ENCODE results near the gene EIF3D. TPM values are rescaled to one million over a fixed set of nuclear protein-coding genes. Genes with fewer than 3 reads are reported as not detected.

Gene EIF3D
- total and polyA plus RNA-seq, 7 experiments from 2014 or later: 163 to 257 (median 222) TPM

DNA sequence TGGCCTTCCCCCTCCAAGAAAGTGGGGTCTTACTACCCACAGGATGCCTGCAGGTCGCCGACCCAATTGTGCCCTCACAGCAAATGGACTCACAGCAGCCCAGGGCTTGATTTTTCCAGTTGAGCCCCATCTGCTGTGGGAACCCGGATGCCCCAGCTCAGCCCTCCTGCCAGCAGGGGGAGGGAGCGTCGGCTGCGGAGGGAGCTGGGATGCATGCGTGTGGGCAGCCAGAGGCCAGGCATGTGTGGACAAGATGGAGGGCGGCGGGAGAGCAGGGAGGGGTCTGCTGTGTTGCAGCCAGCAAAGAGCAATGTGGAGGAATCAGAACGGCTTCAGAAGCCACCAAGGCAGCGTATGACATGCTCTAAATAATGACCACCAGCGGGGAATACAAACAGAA is 41.0 kb upstream of the EIF3D start:
- Mint-ChIP-seq H3K27ac (no peak overlapping the region), H3K36me3 (no peaks in the 10 kb centered on the region), H3K27me3 (peaks cover 5 to 30% (median 12%) of the 10 kb centered on the region in 5 donors), H3K9me3 (peaks cover 0 to 1% (median 0%) of the 10 kb centered on the region in 11 donors), H3K4me3 (no peak overlapping the region), H3K4me1 (peaks cover 0 to 2% (median 0%) of the 10 kb centered on the region in 7 donors)
- intact Hi-C loops (cut with micrococcal nuclease): no loop called here
- ATAC-seq: no peak
- ChIA-PET CTCF (no interaction called here), POLR2A (no interaction called here)
- no peaks in the 10 kb centered on the region for H3K27me3 ChIP-seq (ENCODE audit: control insufficient read depth in 2 of 2, insufficient read depth in 2 of 2, low read length in 2 of 2)
- no peak overlapping the region for H3K27ac ChIP-seq (ENCODE audit: low read depth, low read length)
- no peaks in the 10 kb centered on the region for H3K4me1 ChIP-seq (ENCODE audit: control insufficient read depth in 2 of 2, insufficient read depth in 2 of 2, low read length in 2 of 2)
- no peak for DNase-seq
- no peak overlapping the region for H3K4me3 ChIP-seq (ENCODE audit: low read length)
- H3K36me3 ChIP-seq (ENCODE audit: control insufficient read depth in 2 of 3, insufficient read depth in 3 of 3, low read length in 3 of 3): no peaks in the 10 kb centered on the region
- no peaks in the 10 kb centered on the region for H3K9me3 ChIP-seq (ENCODE audit: control insufficient read depth in 2 of 3, low read length in 3 of 3)

DNA sequence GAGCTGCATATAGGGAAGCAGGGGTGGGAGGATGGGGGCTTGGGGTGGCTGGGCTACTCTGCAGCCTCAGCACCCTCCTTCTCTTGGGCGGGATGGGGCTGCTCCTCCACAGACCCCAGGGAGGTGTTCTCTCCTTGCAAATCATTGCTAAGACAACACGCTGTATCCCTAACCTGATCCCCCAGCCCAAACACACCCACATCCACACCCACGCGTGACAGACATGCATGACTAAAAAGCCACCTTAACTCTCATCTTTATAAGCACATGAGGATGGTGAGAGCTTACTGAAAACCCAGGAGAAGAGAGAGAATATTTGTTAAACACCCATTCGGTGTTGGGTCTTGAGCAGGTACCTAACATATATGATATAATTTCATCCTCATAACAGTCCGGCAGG is 39.9 kb upstream of the EIF3D start:
- peaks cover 0 to 3% (median 0%) of the 10 kb centered on the region in 7 donors for H3K4me1 Mint-ChIP-seq
- Histone ChIP-seq H3K27me3 (ENCODE audit: control insufficient read depth in 2 of 2, insufficient read depth in 2 of 2, low read length in 2 of 2) (no peaks in the 10 kb centered on the region), H3K9me3 (ENCODE audit: control insufficient read depth in 2 of 3, low read length in 3 of 3) (no peaks in the 10 kb centered on the region), H3K4me1 (ENCODE audit: control insufficient read depth in 2 of 2, insufficient read depth in 2 of 2, low read length in 2 of 2) (no peaks in the 10 kb centered on the region), H3K36me3 (ENCODE audit: control insufficient read depth in 2 of 3, insufficient read depth in 3 of 3, low read length in 3 of 3) (no peaks in the 10 kb centered on the region), H3K27ac (ENCODE audit: low read depth, low read length) (no peak overlapping the region), H3K4me3 (ENCODE audit: low read length) (no peak overlapping the region)
- H3K9me3 Mint-ChIP-seq: peaks cover 0 to 1% (median 0%) of the 10 kb centered on the region in 11 donors
- no peak overlapping the region for H3K27ac Mint-ChIP-seq
- intact Hi-C loops (cut with micrococcal nuclease): no loop called here
- ATAC-seq: no peak
- no peak overlapping the region for H3K4me3 Mint-ChIP-seq
- DNase-seq: no peak
- ChIA-PET POLR2A (no interaction called here), CTCF (no interaction called here)
- no peaks in the 10 kb centered on the region for H3K36me3 Mint-ChIP-seq
- peaks cover 10 to 37% (median 18%) of the 10 kb centered on the region in 5 donors for H3K27me3 Mint-ChIP-seq

DNA sequence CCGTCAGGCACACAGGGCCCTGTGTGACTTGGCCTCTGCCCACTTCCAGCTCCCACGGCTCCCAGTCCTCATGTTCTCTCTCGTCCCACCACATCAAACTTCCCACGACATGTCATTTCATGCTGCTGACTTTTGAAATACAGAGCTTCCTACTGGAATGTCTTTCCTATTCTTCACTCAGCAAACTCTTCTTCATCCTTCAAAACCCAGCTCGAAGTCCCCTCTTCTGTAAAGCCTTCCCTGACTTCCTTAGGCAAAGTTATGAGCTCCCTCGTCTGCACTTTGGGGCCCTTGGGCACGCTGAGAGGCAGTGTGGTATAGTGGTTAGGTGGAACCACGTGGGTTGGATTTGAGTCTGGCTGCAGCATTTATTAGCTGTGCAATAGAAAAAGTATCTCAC is 37.8 kb upstream of the EIF3D start:
- Histone ChIP-seq H3K27ac (ENCODE audit: low read depth, low read length) (no peak overlapping the region), H3K4me1 (ENCODE audit: control insufficient read depth in 2 of 2, insufficient read depth in 2 of 2, low read length in 2 of 2) (no peaks in the 10 kb centered on the region), H3K36me3 (ENCODE audit: control insufficient read depth in 2 of 3, insufficient read depth in 3 of 3, low read length in 3 of 3) (no peaks in the 10 kb centered on the region), H3K27me3 (ENCODE audit: control insufficient read depth in 2 of 2, insufficient read depth in 2 of 2, low read length in 2 of 2) (peaks cover 0 to 3% of the 10 kb centered on the region in 2 donors), H3K4me3 (ENCODE audit: low read length) (no peak overlapping the region), H3K9me3 (ENCODE audit: control insufficient read depth in 2 of 3, low read length in 3 of 3) (no peaks in the 10 kb centered on the region)
- ChIA-PET POLR2A (no interaction called here), CTCF (no interaction called here)
- peaks cover 23 to 50% (median 24%) of the 10 kb centered on the region in 5 donors for H3K27me3 Mint-ChIP-seq
- no peak overlapping the region for H3K4me3 Mint-ChIP-seq
- peaks cover 0 to 1% (median 0%) of the 10 kb centered on the region in 11 donors for H3K9me3 Mint-ChIP-seq
- intact Hi-C loops (cut with micrococcal nuclease): no loop called here
- peaks cover 0 to 5% (median 0%) of the 10 kb centered on the region in 7 donors for H3K4me1 Mint-ChIP-seq
- ATAC-seq (no peak), DNase-seq (no peak)
- no peak overlapping the region for H3K27ac Mint-ChIP-seq
- H3K36me3 Mint-ChIP-seq: no peaks in the 10 kb centered on the region

DNA sequence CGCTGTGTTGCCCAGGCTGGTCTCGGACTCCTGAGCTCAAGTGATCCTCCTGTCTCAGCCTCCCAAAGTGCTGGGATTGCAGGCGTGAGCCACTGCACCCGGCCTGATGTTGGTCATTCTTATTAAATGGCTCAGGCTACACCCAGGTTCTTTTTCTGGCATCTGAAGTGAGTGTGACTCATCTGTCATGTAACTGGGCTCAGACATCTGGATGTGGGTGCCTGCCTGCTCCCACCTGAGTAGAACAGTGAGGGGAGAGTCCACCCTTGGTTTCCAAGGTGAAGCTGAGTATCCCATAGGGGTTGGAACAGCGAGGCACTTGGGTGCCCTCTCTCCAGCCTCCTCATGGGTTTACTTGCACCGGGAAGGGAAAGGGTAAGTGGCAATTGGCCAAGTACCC is 36.7 kb upstream of the EIF3D start:
- intact Hi-C loops (cut with micrococcal nuclease): no loop called here
- peaks cover 0 to 3% of the 10 kb centered on the region in 2 donors for H3K27me3 ChIP-seq (ENCODE audit: control insufficient read depth in 2 of 2, insufficient read depth in 2 of 2, low read length in 2 of 2)
- peaks cover 0 to under 1% (median 0%) of the 10 kb centered on the region in 11 donors for H3K9me3 Mint-ChIP-seq
- DNase-seq: no peak
- ATAC-seq: no peak
- POLR2A ChIA-PET: no interaction called here
- CTCF ChIA-PET: no interaction called here
- H3K36me3 ChIP-seq (ENCODE audit: control insufficient read depth in 2 of 3, insufficient read depth in 3 of 3, low read length in 3 of 3): no peaks in the 10 kb centered on the region
- H3K4me1 Mint-ChIP-seq: peaks cover 0 to 5% (median 0%) of the 10 kb centered on the region in 7 donors
- no peak overlapping the region for H3K27ac Mint-ChIP-seq
- H3K9me3 ChIP-seq (ENCODE audit: control insufficient read depth in 2 of 3, low read length in 3 of 3): no peaks in the 10 kb centered on the region
- H3K27me3 Mint-ChIP-seq: peaks cover 23 to 50% (median 25%) of the 10 kb centered on the region in 5 donors
- H3K4me1 ChIP-seq (ENCODE audit: control insufficient read depth in 2 of 2, insufficient read depth in 2 of 2, low read length in 2 of 2): no peaks in the 10 kb centered on the region
- H3K27ac ChIP-seq (ENCODE audit: low read depth, low read length): no peak overlapping the region
- H3K4me3 ChIP-seq (ENCODE audit: low read length): no peak overlapping the region
- no peak overlapping the region for H3K4me3 Mint-ChIP-seq
- no peaks in the 10 kb centered on the region for H3K36me3 Mint-ChIP-seq

DNA sequence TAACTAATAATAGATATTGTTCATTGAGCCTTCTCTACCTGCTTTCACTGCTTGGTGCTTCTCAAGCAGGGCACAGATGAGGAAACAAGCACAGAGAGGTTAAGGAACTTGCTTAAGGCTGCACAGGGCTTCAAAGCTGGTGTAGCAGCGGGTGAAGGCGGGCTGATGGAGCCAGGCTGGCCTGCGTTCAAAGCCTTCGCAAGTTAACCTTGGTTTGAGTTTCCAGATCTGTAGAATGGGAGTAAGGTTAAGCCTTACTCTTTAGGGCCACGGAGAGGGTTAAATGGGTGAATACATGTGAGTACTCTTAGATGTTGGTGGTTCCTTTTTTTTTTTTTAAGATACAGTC is 36.2 kb upstream of the EIF3D start:
- Mint-ChIP-seq H3K4me1 (peaks cover 0 to 5% (median 0%) of the 10 kb centered on the region in 7 donors), H3K36me3 (no peaks in the 10 kb centered on the region), H3K27ac (no peak overlapping the region), H3K4me3 (no peak overlapping the region), H3K27me3 (peaks cover 24 to 50% (median 27%) of the 10 kb centered on the region in 5 donors), H3K9me3 (no peaks in the 10 kb centered on the region)
- Histone ChIP-seq H3K4me3 (ENCODE audit: low read length) (no peak overlapping the region), H3K27ac (ENCODE audit: low read depth, low read length) (no peak overlapping the region), H3K4me1 (ENCODE audit: control insufficient read depth in 2 of 2, insufficient read depth in 2 of 2, low read length in 2 of 2) (no peaks in the 10 kb centered on the region), H3K9me3 (ENCODE audit: control insufficient read depth in 2 of 3, low read length in 3 of 3) (no peaks in the 10 kb centered on the region), H3K36me3 (ENCODE audit: control insufficient read depth in 2 of 3, insufficient read depth in 3 of 3, low read length in 3 of 3) (no peaks in the 10 kb centered on the region), H3K27me3 (ENCODE audit: control insufficient read depth in 2 of 2, insufficient read depth in 2 of 2, low read length in 2 of 2) (peaks cover 0 to 3% of the 10 kb centered on the region in 2 donors)
- intact Hi-C loops (cut with micrococcal nuclease): no loop called here
- POLR2A ChIA-PET: no interaction called here
- DNase-seq (no peak), ATAC-seq (no peak)
- CTCF ChIA-PET: no interaction called here

DNA sequence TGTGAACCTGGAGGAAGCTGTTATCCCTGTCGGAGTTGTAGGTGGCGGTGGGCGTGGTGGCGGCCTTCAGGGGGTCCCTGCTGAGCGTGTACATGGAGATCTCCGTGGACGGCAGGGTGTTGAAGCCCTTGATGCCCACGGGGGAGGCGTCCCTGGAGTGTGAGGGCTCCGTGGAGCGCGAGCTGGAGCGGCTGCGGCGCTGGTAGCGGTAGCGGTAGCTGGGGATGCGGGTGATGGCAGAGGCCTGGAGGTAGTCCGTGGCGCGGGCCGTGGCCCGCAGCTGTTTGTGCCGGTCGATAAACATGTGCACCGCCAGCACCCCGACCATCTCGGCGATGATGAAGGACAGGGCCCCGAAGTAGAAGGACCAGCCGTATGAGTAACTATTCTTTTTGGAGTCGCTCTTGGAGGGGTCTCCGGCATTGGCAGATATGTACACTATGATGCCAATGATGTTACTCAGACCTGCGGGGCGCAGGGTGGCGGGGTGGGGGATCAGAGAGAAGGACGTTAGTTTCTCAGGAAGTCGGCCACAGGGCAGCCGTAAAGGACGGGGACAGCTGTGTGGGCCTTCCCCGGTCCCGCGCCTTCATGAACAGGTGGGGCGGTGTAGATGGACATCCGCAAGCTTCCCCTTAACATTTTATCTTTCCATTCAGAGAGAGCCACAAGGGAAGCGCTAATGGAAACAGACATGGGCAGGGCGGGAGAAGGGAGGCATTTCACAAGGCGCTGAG is 35.6 kb upstream of the EIF3D start:
- H3K9me3 Mint-ChIP-seq: no peaks in the 10 kb centered on the region
- no peaks in the 10 kb centered on the region for H3K4me1 ChIP-seq (ENCODE audit: control insufficient read depth in 2 of 2, insufficient read depth in 2 of 2, low read length in 2 of 2)
- H3K36me3 ChIP-seq (ENCODE audit: control insufficient read depth in 2 of 3, insufficient read depth in 3 of 3, low read length in 3 of 3): no peaks in the 10 kb centered on the region
- no peaks in the 10 kb centered on the region for H3K9me3 ChIP-seq (ENCODE audit: control insufficient read depth in 2 of 3, low read length in 3 of 3)
- no peak overlapping the region for H3K27ac ChIP-seq (ENCODE audit: low read depth, low read length)
- ChIA-PET POLR2A (no interaction called here), CTCF (no interaction called here)
- no peak for DNase-seq
- peaks cover 24 to 46% (median 32%) of the 10 kb centered on the region in 5 donors for H3K27me3 Mint-ChIP-seq
- intact Hi-C loops (cut with micrococcal nuclease): no loop called here
- H3K4me3 Mint-ChIP-seq: no peak overlapping the region
- H3K4me3 ChIP-seq (ENCODE audit: low read length): no peak overlapping the region
- H3K4me1 Mint-ChIP-seq: peaks cover 0 to 5% (median 0%) of the 10 kb centered on the region in 7 donors
- no peak for ATAC-seq
- no peak overlapping the region for H3K27ac Mint-ChIP-seq
- H3K36me3 Mint-ChIP-seq: no peaks in the 10 kb centered on the region
- peaks cover 0 to 3% of the 10 kb centered on the region in 2 donors for H3K27me3 ChIP-seq (ENCODE audit: control insufficient read depth in 2 of 2, insufficient read depth in 2 of 2, low read length in 2 of 2)

DNA sequence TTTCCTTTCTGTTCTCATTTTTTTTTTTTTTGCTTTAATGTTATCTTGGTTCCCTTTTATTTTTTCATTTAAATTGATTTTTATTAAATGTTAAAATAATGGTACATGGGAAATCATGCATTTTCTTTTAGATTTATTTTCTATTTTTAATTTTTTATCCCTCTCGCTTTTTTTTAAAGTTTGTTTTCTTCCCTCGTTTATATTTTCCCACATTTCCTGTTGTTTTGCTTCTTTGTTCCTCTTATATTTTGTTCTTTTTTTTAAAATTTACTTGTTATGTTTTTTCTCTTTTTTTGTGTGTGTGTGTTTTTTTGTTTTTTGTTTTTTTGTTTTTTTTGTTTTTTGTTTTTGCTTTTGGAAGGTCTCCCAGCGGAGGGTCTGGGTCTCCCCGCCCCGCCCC is 34.9 kb upstream of the EIF3D start:
- H3K36me3 ChIP-seq (ENCODE audit: control insufficient read depth in 2 of 3, insufficient read depth in 3 of 3, low read length in 3 of 3): no peaks in the 10 kb centered on the region
- H3K9me3 ChIP-seq (ENCODE audit: control insufficient read depth in 2 of 3, low read length in 3 of 3): no peaks in the 10 kb centered on the region
- no peaks in the 10 kb centered on the region for H3K4me1 ChIP-seq (ENCODE audit: control insufficient read depth in 2 of 2, insufficient read depth in 2 of 2, low read length in 2 of 2)
- H3K27ac ChIP-seq (ENCODE audit: low read depth, low read length): no peak overlapping the region
- H3K27me3 ChIP-seq (ENCODE audit: control insufficient read depth in 2 of 2, insufficient read depth in 2 of 2, low read length in 2 of 2): peaks cover 0 to 3% of the 10 kb centered on the region in 2 donors
- CTCF ChIA-PET: no interaction called here
- POLR2A ChIA-PET: no interaction called here
- ATAC-seq (no peak), DNase-seq (no peak)
- H3K27me3 Mint-ChIP-seq: peaks cover 24 to 49% (median 32%) of the 10 kb centered on the region in 5 donors
- intact Hi-C loops (cut with micrococcal nuclease): no loop called here
- no peak overlapping the region for H3K4me3 Mint-ChIP-seq
- no peak overlapping the region for H3K27ac Mint-ChIP-seq
- H3K9me3 Mint-ChIP-seq: no peaks in the 10 kb centered on the region
- H3K4me3 ChIP-seq (ENCODE audit: low read length): no peak overlapping the region
- H3K4me1 Mint-ChIP-seq: peaks cover 0 to 5% (median 0%) of the 10 kb centered on the region in 7 donors
- no peaks in the 10 kb centered on the region for H3K36me3 Mint-ChIP-seq

Data from naive thymus-derived CD4-positive, alpha-beta T cell (primary cell).